ENCODE data around the gene SLC24A5.

DNA sequence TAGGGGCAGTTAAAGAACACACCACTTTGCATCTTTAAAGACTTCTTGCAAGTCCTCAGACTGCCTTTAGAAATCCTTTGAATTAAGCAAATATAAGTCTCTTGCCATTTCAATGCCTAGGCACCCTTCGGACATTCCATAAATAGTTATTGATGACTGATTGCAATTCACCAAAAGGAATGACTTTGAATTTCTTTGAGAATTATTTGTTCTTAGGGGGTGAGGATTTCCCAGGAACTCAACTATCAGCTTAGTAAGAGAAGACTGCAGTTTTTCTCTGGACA is 57.8 kb downstream of the SLC24A5 start:
- TF ChIP-seq, protein P1, sequence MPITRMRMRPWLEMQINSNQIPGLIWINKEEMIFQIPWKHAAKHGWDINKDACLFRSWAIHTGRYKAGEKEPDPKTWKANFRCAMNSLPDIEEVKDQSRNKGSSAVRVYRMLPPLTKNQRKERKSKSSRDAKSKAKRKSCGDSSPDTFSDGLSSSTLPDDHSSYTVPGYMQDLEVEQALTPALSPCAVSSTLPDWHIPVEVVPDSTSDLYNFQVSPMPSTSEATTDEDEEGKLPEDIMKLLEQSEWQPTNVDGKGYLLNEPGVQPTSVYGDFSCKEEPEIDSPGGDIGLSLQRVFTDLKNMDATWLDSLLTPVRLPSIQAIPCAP (CRISPR knock-in tag; IDR thresholded peaks at IDR 0.05) = no peak
- TF ChIP-seq ESRRA (CRISPR knock-in tag; IDR thresholded peaks at IDR 0.05; ENCODE audit: borderline replicate concordance) = no peak
- TF ChIP-seq CBFB (CRISPR knock-in tag; IDR thresholded peaks at IDR 0.05; ENCODE audit: low read depth) = no peak
- TF ChIP-seq, protein P2, sequence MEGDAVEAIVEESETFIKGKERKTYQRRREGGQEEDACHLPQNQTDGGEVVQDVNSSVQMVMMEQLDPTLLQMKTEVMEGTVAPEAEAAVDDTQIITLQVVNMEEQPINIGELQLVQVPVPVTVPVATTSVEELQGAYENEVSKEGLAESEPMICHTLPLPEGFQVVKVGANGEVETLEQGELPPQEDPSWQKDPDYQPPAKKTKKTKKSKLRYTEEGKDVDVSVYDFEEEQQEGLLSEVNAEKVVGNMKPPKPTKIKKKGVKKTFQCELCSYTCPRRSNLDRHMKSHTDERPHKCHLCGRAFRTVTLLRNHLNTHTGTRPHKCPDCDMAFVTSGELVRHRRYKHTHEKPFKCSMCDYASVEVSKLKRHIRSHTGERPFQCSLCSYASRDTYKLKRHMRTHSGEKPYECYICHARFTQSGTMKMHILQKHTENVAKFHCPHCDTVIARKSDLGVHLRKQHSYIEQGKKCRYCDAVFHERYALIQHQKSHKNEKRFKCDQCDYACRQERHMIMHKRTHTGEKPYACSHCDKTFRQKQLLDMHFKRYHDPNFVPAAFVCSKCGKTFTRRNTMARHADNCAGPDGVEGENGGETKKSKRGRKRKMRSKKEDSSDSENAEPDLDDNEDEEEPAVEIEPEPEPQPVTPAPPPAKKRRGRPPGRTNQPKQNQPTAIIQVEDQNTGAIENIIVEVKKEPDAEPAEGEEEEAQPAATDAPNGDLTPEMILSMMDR (IDR thresholded peaks at IDR 0.05) = no peak

Data from WTC11 (cell line).